Osteoblast (primary cell): ENCODE measurements around the gene OR1L4. TPM values are rescaled to one million over a fixed set of nuclear protein-coding genes. Genes with fewer than 3 reads are reported as not detected.

Experiments
- DNase-seq: peaks from one replicate; pipeline ENCODE4 v3.0.0; 2011; ENCODE audit warnings: low spot score, mixed read lengths; ENCODE audit not compliant: insufficient read length; ENCODE audit errors: missing footprints
- H2AFZ ChIP-seq: 2 replicates; pipeline ENCODE4 v1.6.0; 2011; ENCODE audit warnings: mild to moderate bottlenecking, low read length
- H3K27ac ChIP-seq: 2 replicates; pipeline ENCODE4 v1.5.1; 2011; ENCODE audit warnings: mild to moderate bottlenecking, low read depth, low read length, moderate library complexity
- H3K27me3 ChIP-seq: 2 replicates; pipeline ENCODE4 v1.6.0; 2012; ENCODE audit warnings: mild to moderate bottlenecking, control low read depth, inconsistent platforms, low read length, moderate library complexity; ENCODE audit not compliant: insufficient read depth
- H3K36me3 ChIP-seq: 2 replicates; pipeline ENCODE4 v1.5.1; 2011; ENCODE audit warnings: mild to moderate bottlenecking, low read length, control low read depth, moderate library complexity; ENCODE audit not compliant: insufficient read depth
- H3K4me1 ChIP-seq: 2 replicates; pipeline ENCODE4 v1.5.1; 2011; ENCODE audit warnings: mild to moderate bottlenecking, low read length, control low read depth, moderate library complexity; ENCODE audit not compliant: insufficient read depth
- H3K4me2 ChIP-seq: 2 replicates; pipeline ENCODE4 v1.6.0; 2011; ENCODE audit warnings: mild to moderate bottlenecking, low read length; ENCODE audit not compliant: insufficient read depth
- H3K4me3 ChIP-seq: fragments of 200-600 bp; sonication (generic); 3 replicates; pipeline ENCODE4 v1.5.1; 2012; ENCODE audit warnings: mild to moderate bottlenecking, low read length, inconsistent platforms; ENCODE audit not compliant: insufficient read depth
- H3K79me2 ChIP-seq: 2 replicates; pipeline ENCODE4 v1.6.0; 2012; ENCODE audit warnings: mild to moderate bottlenecking, low read length, control low read depth, inconsistent platforms; ENCODE audit not compliant: insufficient read depth
- H3K9me3 ChIP-seq: 2 replicates; pipeline ENCODE4 v1.5.1; 2011; ENCODE audit warnings: low read depth, low read length, control low read depth
- H4K20me1 ChIP-seq: 2 replicates; pipeline ENCODE4 v1.6.0; 2012; ENCODE audit warnings: mild to moderate bottlenecking, low read length, control low read depth; ENCODE audit not compliant: insufficient read depth
- total RNA-seq: library from RNA; depleted of rRNA; stranded (reverse); fragments of >200 nt; gene quantifications from 2 replicates; pipeline ENCODE4 v1.2.3, GENCODE V29; 2012
- TF ChIP-seq, protein P1 (sequence below): IDR thresholded peaks from 2 replicates; pipeline ENCODE4 v1.5.1; 2011; ENCODE audit warnings: mild to moderate bottlenecking, low read depth, low read length, moderate library complexity; ENCODE audit errors: extremely low read depth

The OR1L4 gene
- total RNA-seq, 1 donor = not detected

GRCh38 chr9:122719218-122719617 is 4.6 kb upstream of the OR1L4 start:
- Histone ChIP-seq H3K27ac (no peak overlapping the region), H3K9me3 (peaks cover 3% of the 10 kb centered on the region), H3K79me2 (no peaks in the 10 kb centered on the region), H3K4me1 (no peaks in the 10 kb centered on the region), H2AFZ (no peak overlapping the region), H4K20me1 (no peaks in the 10 kb centered on the region), H3K4me3 (no peak overlapping the region), H3K36me3 (no peaks in the 10 kb centered on the region), H3K4me2 (no peak overlapping the region), H3K27me3 (no peaks in the 10 kb centered on the region)
- no peak for DNase-seq
- TF ChIP-seq, protein P1, sequence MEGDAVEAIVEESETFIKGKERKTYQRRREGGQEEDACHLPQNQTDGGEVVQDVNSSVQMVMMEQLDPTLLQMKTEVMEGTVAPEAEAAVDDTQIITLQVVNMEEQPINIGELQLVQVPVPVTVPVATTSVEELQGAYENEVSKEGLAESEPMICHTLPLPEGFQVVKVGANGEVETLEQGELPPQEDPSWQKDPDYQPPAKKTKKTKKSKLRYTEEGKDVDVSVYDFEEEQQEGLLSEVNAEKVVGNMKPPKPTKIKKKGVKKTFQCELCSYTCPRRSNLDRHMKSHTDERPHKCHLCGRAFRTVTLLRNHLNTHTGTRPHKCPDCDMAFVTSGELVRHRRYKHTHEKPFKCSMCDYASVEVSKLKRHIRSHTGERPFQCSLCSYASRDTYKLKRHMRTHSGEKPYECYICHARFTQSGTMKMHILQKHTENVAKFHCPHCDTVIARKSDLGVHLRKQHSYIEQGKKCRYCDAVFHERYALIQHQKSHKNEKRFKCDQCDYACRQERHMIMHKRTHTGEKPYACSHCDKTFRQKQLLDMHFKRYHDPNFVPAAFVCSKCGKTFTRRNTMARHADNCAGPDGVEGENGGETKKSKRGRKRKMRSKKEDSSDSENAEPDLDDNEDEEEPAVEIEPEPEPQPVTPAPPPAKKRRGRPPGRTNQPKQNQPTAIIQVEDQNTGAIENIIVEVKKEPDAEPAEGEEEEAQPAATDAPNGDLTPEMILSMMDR = no peak

DNA sequence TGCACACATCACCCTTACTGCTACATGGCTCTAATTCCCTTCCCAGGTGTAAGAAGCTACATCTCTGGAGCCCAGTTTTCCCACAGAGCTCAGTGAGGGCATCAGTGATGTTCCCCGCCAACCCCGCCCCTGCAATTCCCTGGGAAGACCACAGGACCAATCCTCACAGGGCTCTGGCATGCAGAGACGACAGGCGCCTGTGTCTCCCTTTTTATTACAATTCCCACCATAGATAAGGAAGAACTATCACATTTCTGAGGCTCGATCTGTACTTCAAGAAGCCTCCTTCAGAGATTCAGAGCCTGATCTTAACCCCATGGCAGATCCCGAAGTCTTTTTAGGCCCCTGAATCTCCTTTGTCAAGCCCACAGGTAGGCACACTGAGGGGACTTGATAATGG is 18.2 kb downstream of the OR1L4 start, which contains the start of gene OR1L6:
Gene OR1L6, plus strand, starts transcription at position 301 of the 400 bp plus-strand sequence. CDS start 7,545 bp downstream, outside the sequence.
- H3K4me3 ChIP-seq = no peak within 1 kb of the TSS
- H3K4me2 ChIP-seq = no peak within 1 kb of the TSS
- H3K27ac ChIP-seq = no peak within 1 kb of the TSS
- no peaks in the 10 kb centered on the region for H3K4me1 ChIP-seq
- no peaks in the 10 kb centered on the region for H3K27me3 ChIP-seq
- DNase-seq = no peak
- no peaks in the 10 kb centered on the region for H3K36me3 ChIP-seq
- H2AFZ ChIP-seq = no peak within 1 kb of the TSS
- TF ChIP-seq, protein P1 = no peak
- no peaks in the 10 kb centered on the region for H4K20me1 ChIP-seq
- H3K9me3 ChIP-seq = no peaks in the 10 kb centered on the region
- no peaks in the 10 kb centered on the region for H3K79me2 ChIP-seq

DNA sequence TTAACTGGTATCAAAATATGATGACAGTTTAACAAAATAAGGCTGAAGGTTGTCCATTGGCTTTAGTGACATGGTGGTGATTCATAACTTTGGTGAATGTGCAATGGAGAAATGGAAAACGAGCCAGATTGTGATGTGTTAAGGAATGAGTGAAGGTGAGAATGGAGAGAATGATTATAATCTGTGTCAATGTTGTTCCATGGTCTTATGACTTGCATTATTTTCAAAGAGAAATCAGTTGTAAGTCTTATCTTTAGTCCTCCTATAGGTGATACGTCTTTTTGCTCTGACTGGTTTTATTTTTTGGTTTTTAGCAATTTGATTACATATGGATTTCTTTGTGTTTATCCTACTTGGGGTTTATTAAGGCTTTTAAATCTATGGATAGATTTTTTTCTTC is 31.0 kb downstream of the OR1L4 start:
- H3K27me3 ChIP-seq = no peaks in the 10 kb centered on the region
- no peaks in the 10 kb centered on the region for H3K9me3 ChIP-seq
- no peaks in the 10 kb centered on the region for H3K36me3 ChIP-seq
- DNase-seq = no peak
- H2AFZ ChIP-seq = no peak overlapping the region
- no peak overlapping the region for H3K4me2 ChIP-seq
- no peak overlapping the region for H3K27ac ChIP-seq
- no peaks in the 10 kb centered on the region for H3K79me2 ChIP-seq
- no peak overlapping the region for H3K4me3 ChIP-seq
- TF ChIP-seq, protein P1 = no peak
- no peaks in the 10 kb centered on the region for H4K20me1 ChIP-seq
- H3K4me1 ChIP-seq = no peaks in the 10 kb centered on the region

DNA sequence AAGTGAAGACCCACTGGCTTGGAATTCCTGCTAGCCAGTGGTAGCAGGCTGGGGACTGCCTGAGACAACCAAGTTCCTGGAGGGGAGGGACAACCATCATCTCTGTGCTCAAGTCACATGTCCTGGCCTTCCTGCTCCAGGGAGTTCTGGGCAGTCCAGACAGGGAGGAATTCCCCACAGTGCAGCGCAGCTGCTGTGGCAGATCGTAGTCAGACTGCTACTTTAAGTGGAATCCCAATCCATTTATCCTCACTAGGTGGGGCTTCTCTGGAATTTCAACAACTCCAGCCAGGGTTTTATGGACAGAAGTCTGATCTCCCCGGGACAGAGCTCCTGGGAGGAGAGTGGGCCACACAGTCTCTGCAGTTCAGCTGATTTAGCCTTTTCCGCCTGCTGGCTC is 44.0 kb downstream of the OR1L4 start:
- Histone ChIP-seq H3K27ac (no peak overlapping the region), H3K4me3 (no peak overlapping the region), H3K27me3 (no peaks in the 10 kb centered on the region), H3K4me2 (no peak overlapping the region), H4K20me1 (no peaks in the 10 kb centered on the region), H3K4me1 (no peaks in the 10 kb centered on the region), H3K9me3 (no peaks in the 10 kb centered on the region), H3K36me3 (no peaks in the 10 kb centered on the region), H2AFZ (no peak overlapping the region), H3K79me2 (no peaks in the 10 kb centered on the region)
- DNase-seq = no peak
- TF ChIP-seq, protein P1 = no peak

Other genes starting within 250 kb of the OR1L4 start
- gene OR1J1, start 246.1 kb upstream of the OR1L4 start, total RNA-seq = not detected in 2 replicates
- 0.29 TPM in 1 of 2 replicates, not detected in the other for gene OR1J2, start 213.2 kb upstream of the OR1L4 start, total RNA-seq
- not detected in 2 replicates for gene OR1J4, start 204.8 kb upstream of the OR1L4 start, total RNA-seq
- gene OR1N1, start 196.7 kb upstream of the OR1L4 start, total RNA-seq = not detected in 2 replicates
- under 0.01 TPM in 1 of 2 replicates, not detected in the other for gene OR1N2, start 170.9 kb upstream of the OR1L4 start, total RNA-seq
- gene OR1L8, start 140.6 kb upstream of the OR1L4 start, total RNA-seq = under 0.01 TPM in 1 of 2 replicates, not detected in the other
- gene OR1Q1, start 109.3 kb upstream of the OR1L4 start, total RNA-seq = under 0.01 TPM in 1 of 2 replicates, not detected in the other
- gene OR1B1, start 66.4 kb upstream of the OR1L4 start, total RNA-seq = not detected in 2 replicates
- gene OR1L1, start 62.3 kb upstream of the OR1L4 start, total RNA-seq = not detected in 2 replicates
- not detected in 2 replicates for gene OR1L3, start 48.9 kb upstream of the OR1L4 start, total RNA-seq
- gene OR1L6, start 18.3 kb downstream of the OR1L4 start, total RNA-seq = not detected in 2 replicates
- not detected in 2 replicates for gene OR5C1, start 64.9 kb downstream of the OR1L4 start, total RNA-seq
- gene OR1K1, start 76.1 kb downstream of the OR1L4 start, total RNA-seq = not detected in 2 replicates
- 31.8 and 37.3 TPM in 2 replicates for gene PDCL, start 104.6 kb downstream of the OR1L4 start, total RNA-seq
- 49.2 and 52.5 TPM in 2 replicates for gene RC3H2, start 181.4 kb downstream of the OR1L4 start, total RNA-seq
- 13.8 TPM in 2 replicates for gene ZBTB6, start 189.3 kb downstream of the OR1L4 start, total RNA-seq
- gene ZBTB26, start 207.5 kb downstream of the OR1L4 start, total RNA-seq = 5.0 and 5.4 TPM in 2 replicates
- 49.2 and 56.9 TPM in 2 replicates for gene RABGAP1, start 217.0 kb downstream of the OR1L4 start, total RNA-seq